LoVo (cell line): ENCODE data around the gene CDH1.

ENCODE experiments used
- DNase-seq: peaks from one replicate; pipeline ENCODE4 v3.0.0-alpha.2; 2016; ENCODE audit warnings: low spot score

Gene CDH1

DNA sequence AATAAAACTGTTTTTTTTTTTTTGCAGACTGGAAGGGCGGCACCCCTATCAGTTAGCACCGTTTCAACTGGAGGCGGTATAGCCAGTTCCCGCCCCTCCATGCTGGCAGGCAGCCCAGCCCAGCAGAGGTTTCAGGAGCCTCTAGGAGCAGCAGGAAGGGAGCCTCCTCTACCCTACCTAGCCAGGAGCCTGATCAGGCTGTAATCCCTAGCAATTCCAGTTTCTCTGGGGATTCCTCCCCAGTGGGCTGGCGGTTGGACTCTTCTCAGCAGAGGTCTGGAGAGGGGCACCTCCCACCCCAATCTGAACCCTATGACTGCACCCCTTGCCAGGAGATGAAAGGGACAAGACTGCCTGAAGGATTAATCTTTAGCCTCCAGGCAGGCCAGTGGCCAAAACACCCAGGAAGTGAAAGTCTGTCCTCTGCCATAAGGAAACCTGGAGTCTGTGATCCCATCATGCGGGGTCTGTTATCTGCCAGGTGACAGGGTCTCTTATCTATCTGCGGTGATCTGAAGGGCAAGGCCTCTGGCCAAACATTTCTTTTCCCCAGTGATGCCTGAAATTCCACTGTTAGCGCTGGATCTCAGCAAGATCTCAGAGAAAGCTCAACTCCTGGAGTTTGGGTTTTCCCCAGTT, 4.9 kb upstream of the CDH1 start:
- peak; percentile 77 for DNase-seq

DNA sequence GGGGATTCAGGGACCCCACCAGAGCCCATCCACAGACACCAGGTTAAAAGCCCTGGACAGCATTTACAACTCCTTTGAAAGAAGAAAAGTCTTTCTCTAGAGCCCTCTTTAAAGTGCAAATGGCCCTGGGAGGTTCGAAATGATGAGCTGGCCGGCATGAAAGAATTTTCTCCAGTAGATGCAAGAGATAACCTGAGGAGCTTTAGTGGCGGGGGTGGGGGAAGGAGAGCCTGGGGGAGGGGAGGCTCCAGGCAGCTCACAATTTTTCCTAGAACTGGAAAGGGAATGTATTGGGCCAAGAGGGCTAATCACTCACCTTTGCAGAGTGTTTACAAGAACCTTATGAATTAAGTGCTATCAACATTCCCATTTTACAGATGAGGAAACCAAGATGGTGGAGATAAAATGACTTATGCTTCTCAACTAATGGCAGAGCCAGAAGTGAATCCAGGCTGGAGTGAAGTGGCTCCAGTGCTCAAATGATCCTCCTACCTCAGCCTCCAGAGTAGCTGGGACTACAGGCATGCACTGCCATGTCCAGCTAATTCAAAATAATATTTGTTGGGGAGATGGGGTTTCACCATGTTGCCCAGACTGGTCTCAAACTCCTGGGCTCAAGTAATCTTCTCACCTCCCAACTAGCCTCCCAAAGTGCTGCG, 4.2 kb upstream of the CDH1 start:
- DNase-seq: no peak

DNA sequence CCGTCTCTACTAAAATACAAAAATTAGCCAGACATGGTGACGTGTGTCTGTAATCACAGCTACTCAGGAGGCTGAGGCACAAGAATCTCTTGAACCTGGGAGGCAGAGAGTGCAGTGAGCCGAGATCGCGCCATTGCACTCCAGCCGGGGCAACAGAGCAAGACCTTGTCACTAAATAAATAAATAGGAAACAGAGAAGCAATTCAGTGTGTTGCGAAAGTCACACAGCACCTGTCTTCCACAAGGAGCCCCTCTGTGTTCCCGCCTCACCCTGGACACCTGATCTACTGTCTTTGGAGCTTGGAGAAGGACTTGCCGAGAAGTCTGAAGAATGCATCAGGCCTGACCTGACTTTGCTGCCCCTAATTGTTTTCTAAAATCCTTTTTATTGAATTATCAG, 3.5 kb upstream of the CDH1 start:
- no peak for DNase-seq

DNA sequence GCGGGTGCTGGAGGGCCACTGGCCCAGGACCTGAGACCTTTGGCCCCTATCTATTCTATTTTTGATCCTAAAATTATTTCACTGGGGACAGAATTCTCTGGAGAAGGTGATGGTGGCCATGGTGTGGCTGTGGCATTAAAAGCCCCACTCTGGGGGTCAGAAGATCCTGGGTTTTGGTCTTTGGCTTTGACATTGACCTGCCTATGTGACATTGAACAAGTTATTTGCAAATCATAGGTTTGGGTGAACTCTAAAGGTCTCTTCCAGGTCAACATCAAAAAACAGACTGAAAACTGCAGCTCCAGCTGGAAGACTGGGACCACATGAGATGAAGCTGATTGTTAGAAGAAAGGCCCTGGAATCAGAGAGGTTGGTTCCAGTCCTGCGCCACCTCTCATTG, 2.3 kb upstream of the CDH1 start:
- no peak for DNase-seq

DNA sequence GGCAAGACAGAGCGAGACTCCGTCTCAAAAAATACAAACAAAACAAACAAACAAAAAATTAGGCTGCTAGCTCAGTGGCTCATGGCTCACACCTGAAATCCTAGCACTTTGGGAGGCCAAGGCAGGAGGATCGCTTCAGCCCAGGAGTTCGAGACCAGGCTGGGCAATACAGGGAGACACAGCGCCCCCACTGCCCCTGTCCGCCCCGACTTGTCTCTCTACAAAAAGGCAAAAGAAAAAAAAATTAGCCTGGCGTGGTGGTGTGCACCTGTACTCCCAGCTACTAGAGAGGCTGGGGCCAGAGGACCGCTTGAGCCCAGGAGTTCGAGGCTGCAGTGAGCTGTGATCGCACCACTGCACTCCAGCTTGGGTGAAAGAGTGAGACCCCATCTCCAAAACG, 531 bp upstream of the CDH1 start:
- no peak for DNase-seq

DNA sequence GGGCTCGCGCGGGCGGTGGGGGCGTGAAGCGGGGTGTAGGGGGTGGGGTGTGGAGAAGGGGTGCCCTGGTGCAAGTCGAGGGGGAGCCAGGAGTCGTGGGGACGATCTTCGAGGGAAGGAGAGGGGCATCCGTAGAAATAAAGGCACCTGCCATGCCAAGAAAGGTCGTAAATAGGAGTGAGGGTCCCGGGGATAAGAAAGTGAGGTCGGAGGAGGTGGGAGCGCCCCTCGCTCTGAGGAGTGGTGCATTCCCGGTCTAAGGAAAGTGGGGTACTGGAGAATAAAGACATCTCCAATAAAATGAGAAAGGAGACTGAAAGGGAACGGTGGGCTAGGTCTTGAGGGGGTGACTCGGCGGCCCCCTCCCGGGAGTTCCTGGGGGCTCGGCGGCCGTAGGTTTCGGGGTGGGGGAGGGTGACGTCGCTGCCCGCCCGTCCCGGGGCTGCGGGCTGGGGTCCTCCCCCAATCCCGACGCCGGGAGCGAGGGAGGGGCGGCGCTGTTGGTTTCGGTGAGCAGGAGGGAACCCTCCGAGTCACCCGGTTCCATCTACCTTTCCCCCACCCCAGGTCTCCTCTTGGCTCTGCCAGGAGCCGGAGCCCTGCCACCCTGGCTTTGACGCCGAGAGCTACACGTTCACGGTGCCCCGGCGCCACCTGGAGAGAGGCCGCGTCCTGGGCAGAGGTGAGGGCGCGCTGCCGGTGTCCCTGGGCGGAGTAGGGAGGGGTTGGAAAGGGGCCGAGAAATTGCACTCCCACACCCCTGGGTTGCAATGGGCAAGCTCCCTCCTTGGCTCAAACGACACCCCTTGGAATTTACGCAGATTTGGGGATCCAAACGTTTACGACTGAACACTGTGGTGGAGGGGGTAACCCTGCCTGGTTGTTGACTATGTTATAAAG, 888 bp downstream of the CDH1 start:
- peak; percentile 65 for DNase-seq

DNA sequence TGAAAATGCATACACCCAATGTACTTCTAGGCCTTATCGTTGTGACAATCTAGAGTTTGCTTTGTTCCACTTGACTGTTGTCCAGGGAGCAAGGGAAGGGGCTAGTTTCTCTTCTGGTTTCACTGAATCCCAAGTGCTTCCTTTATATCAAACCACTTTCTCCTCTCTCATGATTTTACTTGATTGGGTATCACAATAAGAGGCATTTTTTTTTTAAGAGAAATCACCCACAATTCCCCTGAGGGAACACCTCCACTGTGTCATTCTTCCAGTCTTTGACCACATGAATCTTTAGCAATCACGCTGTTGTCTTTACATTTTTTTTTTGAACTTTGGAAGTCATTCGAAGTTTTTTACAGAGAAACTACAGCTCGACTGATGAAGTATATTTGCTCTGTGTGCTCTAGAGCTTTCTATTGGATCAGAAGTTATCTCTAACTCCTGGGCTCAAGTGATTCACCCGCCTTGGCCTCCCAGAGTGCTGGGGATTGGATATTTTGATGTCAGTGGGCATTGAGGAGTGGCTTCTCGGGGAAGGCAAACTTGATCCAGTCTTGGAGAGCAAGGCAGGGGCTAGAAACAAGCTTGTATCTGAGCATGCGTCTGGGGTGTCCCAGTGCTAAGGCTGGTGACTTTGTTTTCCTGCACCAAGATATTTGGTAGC, 3.0 kb downstream of the CDH1 start:
- DNase-seq: no peak

DNA sequence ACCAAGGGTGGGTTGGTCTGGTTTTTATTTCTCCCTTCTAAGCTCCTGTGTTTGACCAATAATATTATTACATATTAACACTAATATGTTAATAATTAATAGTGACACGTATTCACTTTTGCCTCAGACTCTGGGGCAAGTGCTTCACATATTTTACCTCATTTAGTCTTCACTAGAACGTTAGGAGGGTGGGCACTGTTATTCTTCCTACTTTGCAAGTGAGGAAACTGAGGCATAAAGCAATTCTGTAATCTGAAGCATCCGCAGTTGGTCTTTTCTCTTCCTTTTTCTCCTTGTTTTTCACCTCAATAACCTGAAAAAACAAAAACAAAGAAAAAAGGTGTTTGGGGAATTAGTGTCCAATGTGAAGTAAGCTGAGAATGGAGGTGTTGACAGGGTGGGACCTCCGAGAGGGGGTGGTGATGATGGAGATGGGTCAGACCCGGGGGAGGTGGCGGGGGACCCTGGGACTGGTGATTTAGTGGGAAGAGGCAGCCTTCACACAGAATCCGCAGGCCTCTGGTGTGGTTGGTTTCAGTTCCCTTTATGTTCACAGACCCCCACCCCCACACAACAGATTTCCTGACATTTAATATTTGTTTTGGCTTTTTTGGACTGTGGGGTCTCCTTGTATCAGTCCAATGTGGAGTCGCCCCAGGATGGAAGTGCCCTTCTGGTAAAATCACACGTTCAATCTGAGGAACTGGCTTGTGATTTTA, 3.7 kb downstream of the CDH1 start:
- no peak for DNase-seq

DNA sequence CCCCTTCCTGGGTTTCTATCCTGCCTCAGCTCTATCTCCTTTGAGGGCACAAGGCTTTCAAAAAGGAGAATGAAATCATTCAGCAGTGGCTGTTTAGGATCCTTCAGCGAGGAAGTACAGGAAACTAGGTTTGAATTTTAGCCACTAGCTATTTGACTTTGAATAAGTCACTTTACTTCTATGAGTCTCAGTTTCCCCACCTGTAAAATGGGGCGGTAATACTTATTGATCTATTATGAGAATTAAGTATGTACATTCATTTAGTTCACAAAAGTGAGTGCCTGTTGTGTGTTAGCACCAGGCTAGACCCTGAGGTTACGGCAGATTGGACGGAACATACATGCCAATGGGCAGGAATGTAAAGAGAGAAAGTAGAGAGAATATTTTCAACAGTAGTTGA, 6.6 kb downstream of the CDH1 start:
- DNase-seq: no peak

DNA sequence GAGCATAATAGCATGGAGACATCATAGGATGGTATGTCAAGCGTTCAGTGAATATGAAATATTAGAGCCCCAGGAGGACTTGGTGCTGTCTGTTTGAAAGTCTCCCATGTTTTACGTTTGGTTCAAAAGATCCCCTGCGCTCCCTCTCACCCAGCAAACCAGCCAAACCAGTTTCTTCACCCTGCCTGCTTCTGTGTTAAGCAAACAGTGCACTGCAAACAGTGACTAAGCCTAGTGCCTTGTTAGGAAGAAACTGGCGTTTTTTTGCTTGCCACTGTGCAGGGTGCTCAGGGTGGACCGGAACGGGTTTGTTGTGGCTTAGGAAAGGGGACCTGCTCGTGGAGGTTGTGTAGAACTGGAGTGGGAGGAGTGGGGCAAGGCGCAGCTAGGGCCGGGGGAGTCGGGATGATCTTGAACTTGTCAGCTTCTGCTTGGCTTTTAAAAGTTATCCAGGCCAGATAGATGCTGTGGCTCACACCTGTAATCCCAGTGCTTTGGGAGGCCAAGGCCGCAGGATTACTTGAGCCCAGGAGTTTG, 7.7 kb downstream of the CDH1 start:
- peak; percentile 83 for DNase-seq

DNA sequence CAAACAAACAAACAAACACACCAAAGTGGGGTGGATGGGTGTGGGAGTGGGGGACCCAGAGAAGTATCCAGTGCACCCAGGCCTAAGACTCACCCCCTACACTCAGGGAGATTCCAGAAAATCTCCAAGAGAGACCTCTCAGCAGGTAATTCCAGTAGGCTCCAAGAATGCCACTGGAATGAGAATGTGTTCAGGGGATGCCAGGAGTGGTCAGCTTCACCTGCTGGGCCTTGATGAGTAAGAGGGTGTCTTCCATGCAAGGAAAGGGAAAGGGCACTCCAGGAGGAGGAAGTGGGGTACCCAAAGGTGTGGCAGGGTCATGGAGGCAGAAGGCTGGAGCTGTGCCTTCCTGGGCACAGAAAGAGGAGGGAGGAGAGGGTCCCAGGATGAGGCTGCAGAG, 9.9 kb downstream of the CDH1 start:
- no peak for DNase-seq

DNA sequence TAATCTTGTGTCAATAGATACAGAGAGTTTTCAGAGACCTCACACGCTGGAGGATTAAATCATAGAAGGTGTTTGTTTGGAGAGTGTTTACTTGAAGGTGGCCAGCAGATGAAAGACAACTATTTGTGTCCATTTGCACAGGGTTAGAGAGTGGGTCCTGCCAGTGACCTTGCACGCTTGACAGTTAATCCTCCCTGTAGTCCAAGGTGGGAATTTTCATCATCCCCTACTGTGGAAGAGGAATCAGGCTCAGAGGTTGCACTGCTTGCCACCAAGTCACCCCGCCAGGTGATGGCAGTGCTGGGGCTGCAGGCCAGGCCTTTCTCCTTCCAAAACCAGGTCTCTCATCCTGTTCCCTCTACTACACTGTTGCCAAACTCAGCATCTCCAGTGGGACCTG, 12.3 kb downstream of the CDH1 start:
- no peak for DNase-seq

DNA sequence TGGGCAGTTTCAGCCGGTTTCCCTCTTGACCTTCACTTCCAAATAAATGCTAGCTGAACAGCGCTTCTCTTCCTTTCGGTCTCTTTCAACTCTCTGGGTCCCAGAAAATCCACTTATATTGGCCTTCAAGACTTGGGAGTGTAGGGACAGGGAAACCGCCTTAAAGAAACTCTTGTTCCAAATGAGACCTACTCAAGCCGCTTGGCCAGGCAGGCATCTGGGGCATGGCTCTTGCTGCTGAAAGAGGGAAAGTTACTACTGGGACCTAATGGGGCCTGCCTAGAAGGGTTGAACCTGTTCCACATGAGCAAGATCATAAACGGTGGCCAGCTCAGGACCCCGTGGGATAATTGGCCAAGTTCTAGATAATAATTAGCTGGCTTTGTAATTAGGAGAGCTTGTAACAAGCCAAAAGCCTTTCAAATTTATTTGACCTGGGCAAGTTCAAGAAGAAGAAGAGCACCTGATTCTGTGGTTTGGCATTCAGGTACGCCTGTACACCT, 13.2 kb downstream of the CDH1 start:
- no peak for DNase-seq

DNA sequence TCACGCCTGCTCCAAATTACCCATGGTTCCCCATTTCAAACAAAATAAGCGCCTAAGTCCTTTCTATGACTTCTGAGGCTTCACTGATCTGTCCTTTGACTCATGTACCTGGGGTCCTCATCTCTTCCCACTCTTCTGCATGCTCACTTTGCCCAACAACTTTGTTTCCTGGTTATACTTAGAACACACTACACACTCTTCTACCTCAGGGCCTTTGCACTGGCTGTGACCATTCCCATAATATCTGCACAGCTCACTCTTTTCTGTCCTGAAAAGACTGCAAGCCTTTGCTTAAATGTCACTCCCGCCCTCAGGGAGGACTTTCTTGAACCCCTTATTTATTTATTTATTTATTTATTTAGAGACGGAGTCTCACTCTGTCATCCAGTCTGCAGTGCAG, 14.1 kb downstream of the CDH1 start:
- DNase-seq: no peak

DNA sequence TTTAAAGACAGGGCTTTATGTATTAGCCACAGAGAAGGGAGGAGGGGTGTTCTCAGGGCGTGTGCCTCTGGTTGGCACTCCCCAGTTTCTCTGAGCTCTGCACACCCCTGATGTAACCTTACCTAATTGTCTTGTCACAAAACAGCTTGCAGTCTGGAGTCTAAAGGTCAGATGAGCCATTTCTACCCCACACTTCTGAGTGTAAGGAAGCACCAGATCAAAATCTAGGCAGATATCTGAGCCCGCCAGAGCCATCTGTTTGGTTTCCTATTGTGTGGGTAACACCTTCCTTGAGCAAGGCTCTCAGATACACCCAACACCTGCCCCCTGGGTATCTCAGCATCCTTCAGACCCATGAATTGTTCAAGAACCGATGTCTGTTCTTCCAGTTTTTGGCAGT, 15.5 kb downstream of the CDH1 start:
- DNase-seq: peak; percentile 80

DNA sequence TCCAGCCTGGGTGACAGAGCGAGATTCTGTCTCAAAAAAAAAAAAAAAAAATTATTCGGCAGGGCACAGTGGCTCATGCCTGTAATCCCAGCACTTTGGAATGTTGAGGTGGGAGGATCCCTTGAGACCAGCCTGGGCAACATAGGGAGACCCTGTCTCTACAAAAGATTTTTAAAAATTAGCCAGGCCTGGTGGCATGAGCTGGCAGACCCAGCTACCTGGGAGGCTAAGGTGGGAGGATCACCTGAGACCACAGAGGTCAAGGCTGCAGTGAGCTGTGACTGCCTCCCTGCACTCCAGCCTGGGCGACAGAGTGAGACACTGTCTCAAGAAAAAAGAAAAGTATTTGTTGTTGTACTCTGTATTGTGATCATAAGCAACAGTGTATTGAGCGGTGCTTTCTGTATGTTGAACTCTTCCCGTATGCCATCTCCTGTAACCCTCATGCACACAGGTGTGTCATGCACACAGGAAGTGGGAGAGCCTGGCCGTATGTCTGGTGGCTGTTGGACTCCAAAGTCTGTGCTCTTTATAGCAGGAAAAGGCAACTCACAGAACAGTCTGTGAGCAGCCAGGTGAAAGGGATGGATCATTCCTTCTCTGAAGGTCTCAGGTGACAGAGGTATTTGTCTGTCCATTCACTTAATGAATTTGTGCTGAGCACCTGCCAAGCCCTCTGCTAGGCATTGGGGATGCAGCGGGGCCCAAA, 17.1 kb downstream of the CDH1 start:
- no peak for DNase-seq

DNA sequence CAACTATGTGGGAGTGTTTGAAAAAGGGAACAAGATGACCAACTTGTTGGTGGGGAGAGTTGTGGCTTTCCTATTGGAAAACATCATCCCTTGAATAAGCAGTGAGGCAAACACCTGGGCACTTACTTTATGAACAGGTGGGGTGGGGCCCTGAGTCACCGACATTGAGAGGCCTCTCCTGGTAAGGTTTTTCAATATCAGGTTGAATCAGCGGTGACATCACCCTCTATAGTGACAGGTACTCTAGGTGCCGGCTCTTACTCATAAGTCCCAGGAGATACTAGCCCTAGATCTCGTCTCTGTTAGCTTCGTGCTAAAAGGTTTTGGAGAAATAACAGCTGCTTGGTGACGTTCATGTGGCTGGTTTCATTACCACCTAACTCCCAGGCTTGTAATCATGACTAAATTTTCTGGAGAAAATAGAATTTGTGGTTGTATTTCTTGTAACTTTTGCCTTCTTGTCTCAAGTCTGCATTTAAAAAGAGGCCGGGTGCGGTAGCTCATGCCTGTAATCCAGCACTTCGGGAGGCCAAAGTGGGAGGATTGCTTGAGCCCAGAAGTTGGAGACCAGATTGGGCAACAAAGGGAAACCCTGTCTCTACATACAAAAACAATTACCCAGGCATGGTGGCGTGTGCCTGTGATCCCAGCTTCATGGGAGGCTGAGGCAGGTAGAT, 19.3 kb downstream of the CDH1 start:
- peak; percentile 95 for DNase-seq

DNA sequence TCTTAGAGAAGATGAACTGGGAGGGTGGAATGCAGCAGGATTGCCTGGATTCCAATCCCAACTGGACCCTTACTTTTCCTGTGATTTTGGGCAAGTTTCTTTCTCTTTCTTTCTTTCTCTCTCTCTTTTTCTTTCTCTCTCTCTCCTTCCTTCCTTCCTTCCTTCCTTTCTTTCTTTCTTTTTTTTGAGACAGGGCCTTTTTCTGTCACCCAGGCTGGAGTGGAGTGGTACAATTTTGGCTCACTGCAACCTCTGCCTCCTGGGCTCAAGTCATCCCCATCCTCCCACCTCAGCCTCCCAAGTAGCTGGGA, 20.5 kb downstream of the CDH1 start:
- DNase-seq: no peak

DNA sequence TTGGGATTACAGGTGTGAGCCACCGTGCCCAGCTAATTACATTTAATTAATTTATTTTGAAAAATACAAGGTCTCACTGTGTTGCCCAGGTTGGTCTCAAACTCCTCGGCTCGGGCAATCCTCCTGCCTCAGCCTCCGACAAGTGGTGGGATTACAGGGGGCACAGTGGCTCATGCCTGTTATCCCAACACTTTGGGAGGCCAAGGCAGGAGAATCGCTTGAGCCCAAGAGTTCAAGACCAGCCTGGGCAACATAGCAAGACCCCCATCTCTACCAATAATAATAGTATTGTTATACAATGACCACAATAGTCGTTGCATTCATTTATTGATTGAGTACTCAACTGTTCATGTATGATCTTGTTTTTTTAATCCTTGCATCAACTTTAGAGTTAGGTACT, 22.0 kb downstream of the CDH1 start:
- no peak for DNase-seq

DNA sequence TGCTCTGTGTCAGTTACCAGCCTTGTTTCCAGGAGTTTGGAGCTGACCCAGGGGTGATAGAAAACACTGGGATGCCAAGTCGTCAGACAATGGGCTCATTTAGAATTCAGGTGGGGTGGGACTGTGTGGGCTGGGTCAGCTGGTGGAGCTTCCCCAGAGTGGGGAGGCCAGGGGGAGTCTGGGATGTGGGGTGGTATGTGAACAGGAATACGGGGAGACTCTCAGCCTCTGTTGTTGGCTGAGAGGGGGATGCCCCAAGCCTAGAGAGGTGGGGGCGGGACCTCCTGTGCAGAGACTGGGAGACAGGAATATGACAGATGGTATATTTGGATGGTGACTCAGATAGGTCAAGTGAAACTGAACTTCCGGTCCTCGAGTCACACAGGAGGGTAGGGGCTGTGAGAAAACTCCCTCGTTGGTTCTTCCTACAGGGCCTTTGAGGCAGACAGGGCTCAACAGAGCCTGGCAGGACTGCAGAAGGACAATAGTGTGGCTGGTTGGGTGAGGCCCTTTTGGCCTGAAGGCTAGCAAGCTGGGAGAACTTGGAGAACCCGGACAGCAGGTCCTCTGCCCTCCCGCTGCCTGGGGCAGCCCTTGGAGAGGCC, 23.7 kb downstream of the CDH1 start:
- no peak for DNase-seq
